RWPE2 (cell line): ENCODE data around the gene NACA.
A peak's percentile ranks its signal among the peaks of the same experiment; 100 is the strongest.

Experiments used
- ATAC-seq: fragments of 200-7000 bp; cut with Tn5 transposase; 3 replicates; pipeline ENCODE4 v1.9.1; 2021; ENCODE audit warnings: low read depth
- DNase-seq: peaks from one replicate; pipeline ENCODE4 v3.0.0-alpha.2; 2020; ENCODE audit warnings: low spot score
- H3K27ac ChIP-seq: fragments of 450-650 bp; 2 replicates; pipeline ENCODE4 v1.5.1; 2017; ENCODE audit warnings: mild to moderate bottlenecking; ENCODE audit not compliant: poor library complexity, severe bottlenecking
- H3K27me3 ChIP-seq: fragments of 250-450 bp; sonication (Bioruptor Pico); 2 replicates; pipeline ENCODE4 v1.5.1; 2021; ENCODE audit warnings: mild to moderate bottlenecking, moderate library complexity; ENCODE audit not compliant: insufficient read depth, poor library complexity, severe bottlenecking
- H3K36me3 ChIP-seq: fragments of 250-450 bp; sonication (Bioruptor Pico); 2 replicates; pipeline ENCODE4 v1.5.1; 2020; ENCODE audit warnings: low read depth, mild to moderate bottlenecking, moderate library complexity
- H3K4me1 ChIP-seq: fragments of 250-450 bp; sonication (Bioruptor Pico); 2 replicates; pipeline ENCODE4 v1.5.1; 2021; ENCODE audit warnings: mild to moderate bottlenecking, moderate library complexity; ENCODE audit not compliant: insufficient read depth, poor library complexity, severe bottlenecking
- H3K4me3 ChIP-seq: fragments of 250-450 bp; sonication (Bioruptor Pico); 2 replicates; pipeline ENCODE4 v1.5.1; 2021; ENCODE audit warnings: mild to moderate bottlenecking, moderate library complexity; ENCODE audit not compliant: severe bottlenecking
- H3K9me3 ChIP-seq: fragments of 250-450 bp; sonication (Bioruptor Pico); 2 replicates; pipeline ENCODE4 v1.5.1; 2021; ENCODE audit warnings: mild to moderate bottlenecking, moderate library complexity; ENCODE audit not compliant: severe bottlenecking
- TF ChIP-seq, protein P1 (sequence below): fragments of 450-650 bp; IDR thresholded peaks from one replicate; pipeline ENCODE4 v1.5.1; 2017; ENCODE audit warnings: mild to moderate bottlenecking, moderate library complexity; ENCODE audit not compliant: poor library complexity, severe bottlenecking

The NACA gene

GRCh38 chr12:56721216-56721615 lies 3.9 kb downstream of the NACA start:
- peaks cover 22% of the 10 kb centered on the region for H3K4me1 ChIP-seq
- H3K4me3 ChIP-seq, result no peak overlapping the region
- H3K36me3 ChIP-seq, result peaks cover 70% of the 10 kb centered on the region
- H3K9me3 ChIP-seq, result no peaks in the 10 kb centered on the region
- DNase-seq, result no peak
- TF ChIP-seq, protein P1, sequence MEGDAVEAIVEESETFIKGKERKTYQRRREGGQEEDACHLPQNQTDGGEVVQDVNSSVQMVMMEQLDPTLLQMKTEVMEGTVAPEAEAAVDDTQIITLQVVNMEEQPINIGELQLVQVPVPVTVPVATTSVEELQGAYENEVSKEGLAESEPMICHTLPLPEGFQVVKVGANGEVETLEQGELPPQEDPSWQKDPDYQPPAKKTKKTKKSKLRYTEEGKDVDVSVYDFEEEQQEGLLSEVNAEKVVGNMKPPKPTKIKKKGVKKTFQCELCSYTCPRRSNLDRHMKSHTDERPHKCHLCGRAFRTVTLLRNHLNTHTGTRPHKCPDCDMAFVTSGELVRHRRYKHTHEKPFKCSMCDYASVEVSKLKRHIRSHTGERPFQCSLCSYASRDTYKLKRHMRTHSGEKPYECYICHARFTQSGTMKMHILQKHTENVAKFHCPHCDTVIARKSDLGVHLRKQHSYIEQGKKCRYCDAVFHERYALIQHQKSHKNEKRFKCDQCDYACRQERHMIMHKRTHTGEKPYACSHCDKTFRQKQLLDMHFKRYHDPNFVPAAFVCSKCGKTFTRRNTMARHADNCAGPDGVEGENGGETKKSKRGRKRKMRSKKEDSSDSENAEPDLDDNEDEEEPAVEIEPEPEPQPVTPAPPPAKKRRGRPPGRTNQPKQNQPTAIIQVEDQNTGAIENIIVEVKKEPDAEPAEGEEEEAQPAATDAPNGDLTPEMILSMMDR, result no peak
- ATAC-seq, result no peak
- H3K27me3 ChIP-seq, result no peaks in the 10 kb centered on the region
- H3K27ac ChIP-seq, result peak overlapping the region; percentile 79

DNA sequence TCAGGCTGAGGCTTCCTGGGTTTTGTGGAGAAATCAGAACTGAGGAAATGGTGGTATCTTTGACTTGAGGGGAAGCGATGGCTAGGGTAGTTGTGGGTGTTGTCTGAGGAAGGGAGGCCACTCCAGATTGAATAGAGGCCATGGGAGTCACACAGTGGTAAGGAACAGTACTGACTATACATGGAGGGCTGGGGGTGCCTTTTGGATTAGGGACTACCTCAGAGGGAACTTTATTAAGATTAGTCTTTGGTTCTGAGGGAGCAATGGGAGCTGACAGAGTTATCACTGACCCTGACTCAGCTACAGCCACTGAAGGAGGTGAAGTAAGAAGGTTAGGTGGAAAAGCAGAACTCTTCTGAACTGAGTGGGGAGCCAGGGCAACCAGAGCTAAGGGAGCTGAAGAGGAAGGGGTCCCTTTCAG lies 4.4 kb downstream of the NACA start:
- Histone ChIP-seq H3K9me3 (no peaks in the 10 kb centered on the region), H3K36me3 (peaks cover 75% of the 10 kb centered on the region), H3K4me1 (peaks cover 22% of the 10 kb centered on the region), H3K27me3 (no peaks in the 10 kb centered on the region), H3K4me3 (no peak overlapping the region), H3K27ac (peak overlapping the region; percentile 79)
- TF ChIP-seq, protein P1, result no peak
- ATAC-seq (no peak), DNase-seq (no peak)

GRCh38 chr12:56719056-56719455 lies 6.0 kb downstream of the NACA start:
- no peaks in the 10 kb centered on the region for H3K9me3 ChIP-seq
- H3K27me3 ChIP-seq, result no peaks in the 10 kb centered on the region
- peaks cover 22% of the 10 kb centered on the region for H3K4me1 ChIP-seq
- ATAC-seq (no peak), DNase-seq (no peak)
- H3K27ac ChIP-seq, result peak overlapping the region; percentile 79
- H3K36me3 ChIP-seq, result peaks cover 84% of the 10 kb centered on the region
- TF ChIP-seq, protein P1, result no peak
- H3K4me3 ChIP-seq, result no peak overlapping the region

GRCh38 chr12:56718636-56719035 lies 6.5 kb downstream of the NACA start:
- Histone ChIP-seq H3K4me3 (no peak overlapping the region), H3K27me3 (no peaks in the 10 kb centered on the region), H3K27ac (no peak overlapping the region), H3K36me3 (peaks cover 84% of the 10 kb centered on the region), H3K4me1 (peaks cover 22% of the 10 kb centered on the region), H3K9me3 (no peaks in the 10 kb centered on the region)
- TF ChIP-seq, protein P1, result no peak
- ATAC-seq, result no peak
- no peak for DNase-seq

GRCh38 chr12:56718149-56718548 lies 7.0 kb downstream of the NACA start:
- Histone ChIP-seq H3K27ac (no peak overlapping the region), H3K27me3 (no peaks in the 10 kb centered on the region), H3K4me3 (no peak overlapping the region), H3K36me3 (peaks cover 84% of the 10 kb centered on the region), H3K4me1 (peaks cover 18% of the 10 kb centered on the region), H3K9me3 (no peaks in the 10 kb centered on the region)
- TF ChIP-seq, protein P1, result no peak
- ATAC-seq (no peak), DNase-seq (no peak)
